Activated CD4-positive, alpha-beta T cell treated with anti-CD3 and anti-CD28 coated beads, Interleukin-2, amount 10 ng/mL, durations not matched to agents 24 days and 14 days (primary cell): Measurements from ENCODE around the gene PHOX2A. TPM values are rescaled to one million over a fixed set of nuclear protein-coding genes. Genes with fewer than 3 reads are reported as not detected.
"Not testable (repeated sequence)": the region's sequence is repeated elsewhere in the genome, so short reads cannot be mapped to it uniquely, and the experiment has no call there.

Experiments used
- DNase-seq: peaks from one replicate; pipeline ENCODE4 v3.0.0; 2022
- H3K27ac Mint-ChIP-seq: one replicate; pipeline ENCODE4 v1.8.0; 2022; ENCODE audit warnings: mild to moderate bottlenecking, mixed read lengths
- H3K27me3 Mint-ChIP-seq: one replicate; pipeline ENCODE4 v1.8.0; 2022; ENCODE audit warnings: mixed read lengths
- H3K36me3 Mint-ChIP-seq: one replicate; pipeline ENCODE4 v1.8.0; 2022; ENCODE audit warnings: low read depth, mild to moderate bottlenecking, mixed read lengths
- H3K4me1 Mint-ChIP-seq: one replicate; pipeline ENCODE4 v1.8.0; 2021; ENCODE audit warnings: mixed read lengths
- H3K4me3 Mint-ChIP-seq: one replicate; pipeline ENCODE4 v1.8.0; 2022; ENCODE audit warnings: mild to moderate bottlenecking, moderate library complexity, mixed read lengths
- H3K9me3 Mint-ChIP-seq: one replicate; pipeline ENCODE4 v1.8.0; 2021; ENCODE audit warnings: mixed read lengths
- intact Hi-C: fragments of 100-400 bp; cut with micrococcal nuclease; formaldehyde crosslinking; loops from one replicate; pipeline ENCODE4 v1.15.1; 2023
- total RNA-seq: library from RNA; stranded (reverse); gene quantifications from 2 replicates; pipeline ENCODE4 v1.2.3, GENCODE V29; 2022

Gene PHOX2A
- total RNA-seq, 1 donor from 2014 or later, result not detected

- no peak for DNase-seq
- peaks cover 33% of the 10 kb centered on the region for H3K27me3 Mint-ChIP-seq
- H3K4me3 Mint-ChIP-seq, result no peak overlapping the region
- peaks cover 14% of the 10 kb centered on the region for H3K4me1 Mint-ChIP-seq
- no peaks in the 10 kb centered on the region for H3K36me3 Mint-ChIP-seq
- intact Hi-C loops, result no loop called here
- H3K9me3 Mint-ChIP-seq, result no peaks in the 10 kb centered on the region
- no peak overlapping the region for H3K27ac Mint-ChIP-seq
Observed at GRCh38 chr11:72218251-72218745, 25.7 kb downstream of the PHOX2A start.

DNA sequence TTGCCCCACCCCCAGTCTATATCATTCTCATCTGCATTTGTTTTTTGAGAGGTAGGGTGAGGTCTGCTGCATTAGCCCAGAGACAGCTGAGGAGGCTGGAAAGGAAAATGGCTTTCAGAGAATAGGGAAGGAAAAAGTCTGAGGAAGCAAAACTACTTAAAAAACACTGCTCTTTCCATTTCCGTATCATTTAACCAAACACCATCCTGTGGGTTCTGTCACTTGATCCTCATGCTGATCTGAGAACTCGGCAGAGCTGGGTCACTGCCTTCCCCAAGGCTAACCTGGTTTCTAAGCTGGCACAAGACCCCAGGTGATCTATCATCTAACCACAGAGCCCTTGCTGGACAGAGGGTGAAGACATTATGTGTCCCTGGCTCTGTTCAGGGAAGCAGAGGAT lies 26.1 kb downstream of the PHOX2A start:
- peaks cover 12% of the 10 kb centered on the region for H3K4me1 Mint-ChIP-seq
- H3K27ac Mint-ChIP-seq, result no peak overlapping the region
- H3K4me3 Mint-ChIP-seq, result no peak overlapping the region
- DNase-seq, result no peak
- intact Hi-C loops, result no loop called here
- no peaks in the 10 kb centered on the region for H3K9me3 Mint-ChIP-seq
- peaks cover 36% of the 10 kb centered on the region for H3K27me3 Mint-ChIP-seq
- H3K36me3 Mint-ChIP-seq, result no peaks in the 10 kb centered on the region

- no peaks in the 10 kb centered on the region for H3K36me3 Mint-ChIP-seq
- intact Hi-C loops, result no loop called here
- DNase-seq, result no peak
Observed at GRCh38 chr11:72216638-72217037, 27.3 kb downstream of the PHOX2A start, which contains the start of gene FOLR2. TSS of gene FOLR2 (plus strand) at chr11:72216794. CDS start at chr11:72218585, 1,791 bp downstream.

DNA sequence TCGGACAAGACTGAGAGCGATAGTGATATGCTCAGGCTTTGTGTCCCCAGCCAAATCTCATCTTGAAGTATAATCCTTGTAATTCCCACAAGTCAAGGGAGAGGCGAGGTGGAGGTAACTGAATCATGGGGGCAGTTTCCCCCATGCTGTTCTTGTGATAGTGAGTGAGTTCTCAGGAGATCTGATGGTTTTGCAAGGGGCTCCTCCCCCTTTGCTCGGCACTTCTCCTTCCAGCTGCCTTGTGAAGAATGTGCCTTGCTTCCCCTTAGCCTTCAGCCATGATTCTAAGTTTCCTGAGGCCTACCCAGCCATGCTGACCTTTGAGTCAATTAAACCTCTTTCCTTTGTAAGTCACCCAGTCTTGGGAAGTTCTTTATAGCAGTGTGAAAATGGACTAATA lies 34.9 kb downstream of the PHOX2A start:
- intact Hi-C loops, result no loop called here
- Mint-ChIP-seq H3K27ac (no peak overlapping the region), H3K4me3 (no peak overlapping the region), H3K36me3 (no peaks in the 10 kb centered on the region), H3K27me3 (peaks cover 24% of the 10 kb centered on the region), H3K4me1 (no peaks in the 10 kb centered on the region), H3K9me3 (peaks cover 15% of the 10 kb centered on the region)
- DNase-seq, result no peak

More at GRCh38 chr11:72216638-72217037, 27.3 kb downstream of the PHOX2A start, which contains the start of gene FOLR2:
- H3K27ac Mint-ChIP-seq, result no peak within 1 kb of the TSS
- H3K4me3 Mint-ChIP-seq, result no peak within 1 kb of the TSS
- peaks cover 44% of the 10 kb centered on the region for H3K27me3 Mint-ChIP-seq
- H3K4me1 Mint-ChIP-seq, result peaks cover 5% of the 10 kb centered on the region
- H3K9me3 Mint-ChIP-seq, result no peaks in the 10 kb centered on the region

GRCh38 chr11:72208281-72208680 lies 35.7 kb downstream of the PHOX2A start:
- Mint-ChIP-seq H3K9me3 (peaks cover 15% of the 10 kb centered on the region), H3K4me1 (peaks cover under 1% of the 10 kb centered on the region), H3K27me3 (peaks cover 22% of the 10 kb centered on the region), H3K36me3 (no peaks in the 10 kb centered on the region), H3K4me3 (no peak overlapping the region), H3K27ac (no peak overlapping the region)
- intact Hi-C loops, result no loop called here
- no peak for DNase-seq

DNA sequence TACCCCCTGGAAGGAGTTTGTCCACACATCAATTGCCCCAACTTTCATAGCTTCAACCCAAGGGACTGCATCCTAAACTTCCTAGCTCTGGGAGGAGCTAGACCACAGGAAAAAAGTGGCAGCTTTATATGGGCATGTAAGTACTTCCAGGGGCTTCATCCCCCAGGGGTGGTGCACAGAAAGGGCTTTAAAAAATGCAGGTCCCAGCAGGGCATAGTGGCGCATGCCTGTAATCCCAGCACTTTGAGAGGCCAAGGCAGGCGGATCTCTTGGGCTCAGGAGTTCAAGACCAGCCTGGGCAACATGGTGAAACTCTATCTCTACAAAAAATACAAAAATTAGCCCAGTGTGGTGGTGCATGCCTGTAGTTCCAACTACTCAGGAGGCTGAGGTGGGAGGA lies 37.2 kb downstream of the PHOX2A start:
- intact Hi-C loops, DNase-seq, H3K27ac Mint-ChIP-seq, H3K4me3 Mint-ChIP-seq, H3K36me3 Mint-ChIP-seq, H3K4me1 Mint-ChIP-seq: not testable (repeated sequence)
- Mint-ChIP-seq H3K9me3 (peaks cover 15% of the 10 kb centered on the region), H3K27me3 (peaks cover 12% of the 10 kb centered on the region)

- peaks cover 10% of the 10 kb centered on the region for H3K9me3 Mint-ChIP-seq
- peaks cover 5% of the 10 kb centered on the region for H3K4me1 Mint-ChIP-seq
- peaks cover 6% of the 10 kb centered on the region for H3K27me3 Mint-ChIP-seq
- no peak for DNase-seq
- H3K27ac Mint-ChIP-seq, result no peak overlapping the region
- intact Hi-C loops, result no loop called here
- H3K4me3 Mint-ChIP-seq, result no peak overlapping the region
- no peaks in the 10 kb centered on the region for H3K36me3 Mint-ChIP-seq
Observed at GRCh38 chr11:72204886-72205285, 39.1 kb downstream of the PHOX2A start.

GRCh38 chr11:72203163-72203562 lies 40.8 kb downstream of the PHOX2A start:
- no peaks in the 10 kb centered on the region for H3K9me3 Mint-ChIP-seq
- no peak overlapping the region for H3K27ac Mint-ChIP-seq
- no peak overlapping the region for H3K4me3 Mint-ChIP-seq
- no peak for DNase-seq
- no peaks in the 10 kb centered on the region for H3K27me3 Mint-ChIP-seq
- H3K4me1 Mint-ChIP-seq, result peaks cover 5% of the 10 kb centered on the region
- no peaks in the 10 kb centered on the region for H3K36me3 Mint-ChIP-seq
- intact Hi-C loops, result no loop called here

GRCh38 chr11:72202571-72202970 lies 41.4 kb downstream of the PHOX2A start:
- intact Hi-C loops, result no loop called here
- H3K4me1 Mint-ChIP-seq, result peaks cover 5% of the 10 kb centered on the region
- no peak overlapping the region for H3K4me3 Mint-ChIP-seq
- no peaks in the 10 kb centered on the region for H3K9me3 Mint-ChIP-seq
- H3K27me3 Mint-ChIP-seq, result no peaks in the 10 kb centered on the region
- DNase-seq, result no peak
- no peaks in the 10 kb centered on the region for H3K36me3 Mint-ChIP-seq
- no peak overlapping the region for H3K27ac Mint-ChIP-seq

DNA sequence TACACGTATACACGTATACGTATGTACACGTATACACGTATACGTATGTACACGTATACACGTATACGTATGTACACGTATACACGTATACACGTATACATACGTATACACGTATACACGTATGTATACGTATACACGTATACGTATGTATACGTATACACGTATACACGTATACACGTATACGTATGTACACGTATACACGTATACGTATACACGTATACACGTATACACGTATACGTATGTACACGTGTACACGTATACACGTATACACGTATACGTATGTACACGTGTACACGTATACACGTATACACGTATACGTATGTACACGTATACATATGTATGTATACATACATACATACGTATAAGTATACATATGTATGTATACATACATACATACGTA lies 42.5 kb downstream of the PHOX2A start:
- H3K4me1 Mint-ChIP-seq, H3K4me3 Mint-ChIP-seq, H3K27ac Mint-ChIP-seq, H3K36me3 Mint-ChIP-seq, H3K27me3 Mint-ChIP-seq, H3K9me3 Mint-ChIP-seq, DNase-seq, intact Hi-C loops: not testable (repeated sequence)

GRCh38 chr11:72195518-72196270 lies 48.3 kb downstream of the PHOX2A start:
- Mint-ChIP-seq H3K27ac (no peak overlapping the region), H3K27me3 (no peaks in the 10 kb centered on the region), H3K36me3 (no peaks in the 10 kb centered on the region), H3K4me3 (no peak overlapping the region), H3K9me3 (no peaks in the 10 kb centered on the region), H3K4me1 (no peaks in the 10 kb centered on the region)
- intact Hi-C loops, result no loop called here
- no peak for DNase-seq

DNA sequence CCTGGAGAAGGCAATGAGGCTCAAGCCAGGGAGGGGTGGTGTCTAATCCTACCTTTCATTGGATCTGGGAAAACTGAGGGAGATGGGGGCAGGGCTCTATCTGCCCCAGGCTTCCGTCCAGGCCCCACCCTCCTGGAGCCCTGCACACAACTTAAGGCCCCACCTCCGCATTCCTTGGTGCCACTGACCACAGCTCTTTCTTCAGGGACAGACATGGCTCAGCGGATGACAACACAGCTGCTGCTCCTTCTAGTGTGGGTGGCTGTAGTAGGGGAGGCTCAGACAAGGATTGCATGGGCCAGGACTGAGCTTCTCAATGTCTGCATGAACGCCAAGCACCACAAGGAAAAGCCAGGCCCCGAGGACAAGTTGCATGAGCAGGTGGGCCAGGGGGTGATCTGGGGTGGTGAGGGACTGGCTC lies 52.0 kb downstream of the PHOX2A start, which contains the start of gene FOLR1:
TSS of gene FOLR1 (plus strand) at position 180 of the 421 bp plus-strand sequence. CDS start at position 214, 34 bp downstream.
- H3K9me3 Mint-ChIP-seq, result no peaks in the 10 kb centered on the region
- intact Hi-C loops, result no loop called here
- no peak for DNase-seq
- no peak within 1 kb of the TSS for H3K27ac Mint-ChIP-seq
- no peaks in the 10 kb centered on the region for H3K4me1 Mint-ChIP-seq
- H3K36me3 Mint-ChIP-seq, result no peaks in the 10 kb centered on the region
- no peak within 1 kb of the TSS for H3K4me3 Mint-ChIP-seq
- H3K27me3 Mint-ChIP-seq, result no peaks in the 10 kb centered on the region

- intact Hi-C loops, result no loop called here
- H3K4me1 Mint-ChIP-seq, result no peaks in the 10 kb centered on the region
- H3K4me3 Mint-ChIP-seq, result no peak overlapping the region
- no peaks in the 10 kb centered on the region for H3K9me3 Mint-ChIP-seq
- no peaks in the 10 kb centered on the region for H3K27me3 Mint-ChIP-seq
- DNase-seq, result no peak
- no peak overlapping the region for H3K27ac Mint-ChIP-seq
- no peaks in the 10 kb centered on the region for H3K36me3 Mint-ChIP-seq
Observed at GRCh38 chr11:72190631-72191071, 53.3 kb downstream of the PHOX2A start.

- no peak for DNase-seq
- Mint-ChIP-seq H3K36me3 (no peaks in the 10 kb centered on the region), H3K27me3 (no peaks in the 10 kb centered on the region), H3K27ac (no peak overlapping the region), H3K4me3 (no peak overlapping the region), H3K9me3 (no peaks in the 10 kb centered on the region), H3K4me1 (no peaks in the 10 kb centered on the region)
- intact Hi-C loops, result no loop called here
Observed at GRCh38 chr11:72189455-72190250, 54.3 kb downstream of the PHOX2A start.
